ENCODE data around the gene TLCD3B.

The TLCD3B gene

DNA sequence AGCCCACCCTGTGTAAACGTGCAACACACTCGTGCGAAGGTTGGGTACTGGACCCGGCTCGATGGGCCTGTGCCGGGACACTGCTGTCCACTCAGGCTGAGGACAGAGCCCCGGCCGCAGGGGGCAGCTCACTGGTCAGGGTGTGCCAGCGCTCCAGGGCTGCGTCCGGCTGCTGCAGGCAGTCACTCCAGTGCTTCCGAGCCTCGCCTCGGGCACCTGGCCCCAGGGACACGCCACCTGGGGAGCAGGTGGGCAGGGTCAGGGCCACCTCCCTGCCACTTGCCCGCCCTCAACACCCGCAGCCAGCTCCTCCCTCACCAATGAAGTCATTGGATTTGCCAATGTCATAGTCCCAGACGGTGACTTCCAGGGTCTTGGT is 25.0 kb downstream of the TLCD3B start:
- Histone ChIP-seq H3K27me3 (ENCODE audit: insufficient read depth, poor library complexity, severe bottlenecking) (peaks cover 8% of the 10 kb centered on the region), H3K4me1 (ENCODE audit: insufficient read depth, poor library complexity, severe bottlenecking) (no peaks in the 10 kb centered on the region), H3K9me3 (ENCODE audit: severe bottlenecking) (no peaks in the 10 kb centered on the region), H3K36me3 (ENCODE audit: low read depth) (no peaks in the 10 kb centered on the region; the same call in 1 of the 2 replicates), H3K27ac (ENCODE audit: poor library complexity, severe bottlenecking) (no peak overlapping the region), H3K4me3 (ENCODE audit: severe bottlenecking) (no peak overlapping the region)
- TF ChIP-seq, protein P1, sequence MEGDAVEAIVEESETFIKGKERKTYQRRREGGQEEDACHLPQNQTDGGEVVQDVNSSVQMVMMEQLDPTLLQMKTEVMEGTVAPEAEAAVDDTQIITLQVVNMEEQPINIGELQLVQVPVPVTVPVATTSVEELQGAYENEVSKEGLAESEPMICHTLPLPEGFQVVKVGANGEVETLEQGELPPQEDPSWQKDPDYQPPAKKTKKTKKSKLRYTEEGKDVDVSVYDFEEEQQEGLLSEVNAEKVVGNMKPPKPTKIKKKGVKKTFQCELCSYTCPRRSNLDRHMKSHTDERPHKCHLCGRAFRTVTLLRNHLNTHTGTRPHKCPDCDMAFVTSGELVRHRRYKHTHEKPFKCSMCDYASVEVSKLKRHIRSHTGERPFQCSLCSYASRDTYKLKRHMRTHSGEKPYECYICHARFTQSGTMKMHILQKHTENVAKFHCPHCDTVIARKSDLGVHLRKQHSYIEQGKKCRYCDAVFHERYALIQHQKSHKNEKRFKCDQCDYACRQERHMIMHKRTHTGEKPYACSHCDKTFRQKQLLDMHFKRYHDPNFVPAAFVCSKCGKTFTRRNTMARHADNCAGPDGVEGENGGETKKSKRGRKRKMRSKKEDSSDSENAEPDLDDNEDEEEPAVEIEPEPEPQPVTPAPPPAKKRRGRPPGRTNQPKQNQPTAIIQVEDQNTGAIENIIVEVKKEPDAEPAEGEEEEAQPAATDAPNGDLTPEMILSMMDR (IDR thresholded peaks at IDR 0.05; ENCODE audit: poor library complexity, severe bottlenecking), result no peak
- ATAC-seq (ENCODE audit: low read depth), result no peak
- peak; percentile 62 for DNase-seq (ENCODE audit: low spot score)

DNA sequence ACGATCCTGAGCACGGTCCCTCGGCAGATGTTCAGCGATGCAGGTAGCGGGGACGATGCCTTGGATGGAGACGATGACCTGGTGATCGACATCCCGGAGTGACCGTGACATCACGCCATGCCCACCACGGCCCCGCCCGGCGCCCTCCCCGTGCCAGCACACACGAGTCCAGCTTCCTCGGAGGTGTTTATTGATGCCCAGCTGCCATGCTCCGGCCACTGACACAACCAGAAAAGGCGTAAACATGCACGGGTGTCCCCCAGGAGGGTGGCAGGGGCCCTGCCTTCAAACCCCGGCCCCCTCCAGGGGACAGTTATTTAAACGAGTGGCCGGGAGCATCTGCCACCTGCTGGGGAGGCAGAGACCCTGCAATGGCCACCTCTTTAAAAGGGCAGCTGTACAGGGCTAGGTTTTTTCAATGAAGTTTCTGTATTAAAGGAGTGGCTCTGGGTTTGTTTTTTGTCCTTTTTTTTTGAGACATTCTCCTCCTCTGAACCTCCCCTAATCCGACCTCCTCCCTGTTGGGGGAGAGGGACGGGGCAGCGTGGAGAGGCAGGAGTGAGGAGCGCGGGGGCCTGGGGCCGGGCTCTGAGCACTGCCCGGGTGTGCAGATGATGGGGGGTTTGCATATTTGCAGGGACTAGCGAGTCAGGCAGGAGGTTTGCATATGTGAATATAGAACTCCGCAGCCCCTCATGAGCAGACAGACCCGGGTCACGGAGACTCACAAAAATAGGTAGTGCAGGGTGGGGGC is 25.6 kb downstream of the TLCD3B start:
- H3K27ac ChIP-seq (ENCODE audit: poor library complexity, severe bottlenecking), result no peak overlapping the region
- TF ChIP-seq, protein P1 (IDR thresholded peaks at IDR 0.05; ENCODE audit: poor library complexity, severe bottlenecking), result peak; percentile 79
- DNase-seq (ENCODE audit: low spot score) (no peak), ATAC-seq (ENCODE audit: low read depth) (peak; percentile 37; the same call in 2 of the 3 replicates)
- H3K27me3 ChIP-seq (ENCODE audit: insufficient read depth, poor library complexity, severe bottlenecking), result peaks cover 5% of the 10 kb centered on the region
- H3K9me3 ChIP-seq (ENCODE audit: severe bottlenecking), result no peaks in the 10 kb centered on the region
- peaks cover 3% of the 10 kb centered on the region for H3K36me3 ChIP-seq (ENCODE audit: low read depth)
- H3K4me1 ChIP-seq (ENCODE audit: insufficient read depth, poor library complexity, severe bottlenecking), result no peaks in the 10 kb centered on the region
- H3K4me3 ChIP-seq (ENCODE audit: severe bottlenecking), result no peak overlapping the region

- no peaks in the 10 kb centered on the region for H3K4me1 ChIP-seq (ENCODE audit: insufficient read depth, poor library complexity, severe bottlenecking)
- no peak overlapping the region for H3K27ac ChIP-seq (ENCODE audit: poor library complexity, severe bottlenecking)
- ATAC-seq (ENCODE audit: low read depth), result peak; percentile 34; the same call in 2 of the 3 replicates
- peak; percentile 60 for DNase-seq (ENCODE audit: low spot score)
- peaks cover 5% of the 10 kb centered on the region for H3K36me3 ChIP-seq (ENCODE audit: low read depth)
- H3K27me3 ChIP-seq (ENCODE audit: insufficient read depth, poor library complexity, severe bottlenecking), result no peaks in the 10 kb centered on the region
- TF ChIP-seq, protein P1 (IDR thresholded peaks at IDR 0.05; ENCODE audit: poor library complexity, severe bottlenecking), result no peak
- H3K4me3 ChIP-seq (ENCODE audit: severe bottlenecking), result no peak overlapping the region
- H3K9me3 ChIP-seq (ENCODE audit: severe bottlenecking), result no peaks in the 10 kb centered on the region
Measured at GRCh38 chr16:30004811-30005242, 26.2 kb downstream of the TLCD3B start.

DNA sequence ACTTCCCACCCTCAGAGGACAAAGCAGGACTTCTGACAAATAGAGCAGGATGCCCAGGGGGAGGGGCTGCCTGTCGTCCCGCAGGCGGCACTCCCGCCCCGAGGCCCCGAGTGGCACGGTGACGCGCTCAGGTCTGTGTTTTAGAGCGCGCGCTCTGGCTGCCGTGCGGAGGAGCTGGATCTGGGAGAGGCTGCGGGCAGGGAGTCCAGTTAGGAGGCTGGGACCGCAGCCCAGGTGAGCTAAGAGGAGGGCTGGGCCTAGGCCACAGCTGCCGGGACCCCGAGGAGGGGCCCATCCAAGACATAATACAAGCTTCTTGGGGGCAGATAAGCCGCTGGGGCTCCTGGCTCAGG is 26.7 kb downstream of the TLCD3B start:
- Histone ChIP-seq H3K4me1 (ENCODE audit: insufficient read depth, poor library complexity, severe bottlenecking) (no peaks in the 10 kb centered on the region), H3K27ac (ENCODE audit: poor library complexity, severe bottlenecking) (no peak overlapping the region), H3K9me3 (ENCODE audit: severe bottlenecking) (no peaks in the 10 kb centered on the region), H3K4me3 (ENCODE audit: severe bottlenecking) (no peak overlapping the region), H3K27me3 (ENCODE audit: insufficient read depth, poor library complexity, severe bottlenecking) (no peaks in the 10 kb centered on the region), H3K36me3 (ENCODE audit: low read depth) (peaks cover 5% of the 10 kb centered on the region)
- TF ChIP-seq, protein P1 (IDR thresholded peaks at IDR 0.05; ENCODE audit: poor library complexity, severe bottlenecking), result no peak
- no peak for ATAC-seq (ENCODE audit: low read depth)
- DNase-seq (ENCODE audit: low spot score), result peak; percentile 52
